WTC11 (cell line): ENCODE measurements around the gene SVOPL.

Source experiments
- FOXJ3 ChIP-seq: sonication (generic); formaldehyde crosslinking; IDR thresholded peaks from 2 replicates; pipeline ENCODE4 v1.9.0; 2021; ENCODE audit warnings: missing genetic modification reagents, mild to moderate bottlenecking, borderline replicate concordance
- SP1 ChIP-seq: sonication (generic); formaldehyde crosslinking; conservative IDR thresholded peaks from 2 replicates; pipeline ENCODE4 v1.8.1; 2022; ENCODE audit warnings: missing genetic modification reagents
- ZBTB43 ChIP-seq: sonication (generic); formaldehyde crosslinking; IDR thresholded peaks from 2 replicates; pipeline ENCODE4 v1.8.1; 2023; ENCODE audit warnings: mild to moderate bottlenecking, missing genetic modification reagents
- ZNF121 ChIP-seq: sonication (generic); formaldehyde crosslinking; IDR thresholded peaks from 2 replicates; pipeline ENCODE4 v1.8.0; 2023; ENCODE audit warnings: missing genetic modification reagents
- ZNF232 ChIP-seq: sonication (generic); formaldehyde crosslinking; IDR thresholded peaks from 2 replicates; pipeline ENCODE4 v1.8.0; 2022; ENCODE audit warnings: mild to moderate bottlenecking, missing genetic modification reagents
- TF ChIP-seq, protein P1 (sequence below): fragments of 200-600 bp; IDR thresholded peaks from 2 replicates; pipeline ENCODE4 v1.8.0; 2022; ENCODE audit warnings: antibody characterized with exemption
- TF ChIP-seq, protein P2 (sequence below): sonication (generic); formaldehyde crosslinking; IDR thresholded peaks from 2 replicates; pipeline ENCODE4 v1.8.0; 2022; ENCODE audit warnings: mild to moderate bottlenecking, missing genetic modification reagents

- TF ChIP-seq, protein P1, sequence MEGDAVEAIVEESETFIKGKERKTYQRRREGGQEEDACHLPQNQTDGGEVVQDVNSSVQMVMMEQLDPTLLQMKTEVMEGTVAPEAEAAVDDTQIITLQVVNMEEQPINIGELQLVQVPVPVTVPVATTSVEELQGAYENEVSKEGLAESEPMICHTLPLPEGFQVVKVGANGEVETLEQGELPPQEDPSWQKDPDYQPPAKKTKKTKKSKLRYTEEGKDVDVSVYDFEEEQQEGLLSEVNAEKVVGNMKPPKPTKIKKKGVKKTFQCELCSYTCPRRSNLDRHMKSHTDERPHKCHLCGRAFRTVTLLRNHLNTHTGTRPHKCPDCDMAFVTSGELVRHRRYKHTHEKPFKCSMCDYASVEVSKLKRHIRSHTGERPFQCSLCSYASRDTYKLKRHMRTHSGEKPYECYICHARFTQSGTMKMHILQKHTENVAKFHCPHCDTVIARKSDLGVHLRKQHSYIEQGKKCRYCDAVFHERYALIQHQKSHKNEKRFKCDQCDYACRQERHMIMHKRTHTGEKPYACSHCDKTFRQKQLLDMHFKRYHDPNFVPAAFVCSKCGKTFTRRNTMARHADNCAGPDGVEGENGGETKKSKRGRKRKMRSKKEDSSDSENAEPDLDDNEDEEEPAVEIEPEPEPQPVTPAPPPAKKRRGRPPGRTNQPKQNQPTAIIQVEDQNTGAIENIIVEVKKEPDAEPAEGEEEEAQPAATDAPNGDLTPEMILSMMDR: no peak
- TF ChIP-seq, protein P2, sequence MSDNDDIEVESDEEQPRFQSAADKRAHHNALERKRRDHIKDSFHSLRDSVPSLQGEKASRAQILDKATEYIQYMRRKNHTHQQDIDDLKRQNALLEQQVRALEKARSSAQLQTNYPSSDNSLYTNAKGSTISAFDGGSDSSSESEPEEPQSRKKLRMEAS (CRISPR knock-in tag): no peak
- TF ChIP-seq SP1 (no peak), FOXJ3 (CRISPR knock-in tag) (no peak), ZBTB43 (CRISPR knock-in tag) (no peak), ZNF232 (CRISPR knock-in tag) (no peak), ZNF121 (CRISPR knock-in tag) (no peak)
These were observed 111.0 kb downstream of the SVOPL start for GRCh38 chr7:138590154-138590553.
